Naive thymus-derived CD8-positive, alpha-beta T cell (primary cell): ENCODE measurements around the gene ABCA9. TPM values are rescaled to one million over a fixed set of nuclear protein-coding genes. Genes with fewer than 3 reads are reported as not detected.

Experiments
- ATAC-seq, 2 donors: fragments of 150-1000 bp; cut with Tn5 transposase in 1 of 2; sonication (Bioruptor Pico), chemical (Tn5 transposase) in 1 of 2; 1 replicate in 1 of 2; 2 replicates in 1 of 2; pipeline ENCODE4 v1.10.0; 2021; ENCODE audit warnings: mild to moderate bottlenecking in 2 of 2, moderate library complexity in 2 of 2
- POLR2A ChIA-PET: fragments of 350-600 bp; sonication (Branson Sonifier 250); formaldehyde crosslinking; loops from one replicate; lab custom pipeline; 2021; ENCODE audit warnings: antibody characterized with exemption; lab: Charles Lee
- DNase-seq, 10 donors: peaks; one replicate each; pipeline versions ENCODE4 v3.0.0 to v3.0.0-alpha.2; 2020 to 2022
- H3K27ac Mint-ChIP-seq, 10 donors: one replicate each; pipeline ENCODE4 v1.8.0; 2020 to 2022; ENCODE audit warnings: mild to moderate bottlenecking in 10 of 10, mixed read lengths in 10 of 10, moderate library complexity in 4 of 10, inconsistent platforms in 1 of 10
- H3K27me3 Mint-ChIP-seq, 5 donors: one replicate each; pipeline ENCODE4 v1.8.0; 2021 to 2022; ENCODE audit warnings: mixed read lengths in 5 of 5
- H3K36me3 Mint-ChIP-seq, 3 donors: one replicate each; pipeline ENCODE4 v1.8.0; 2020 to 2022; ENCODE audit warnings: mixed read lengths in 3 of 3, mild to moderate bottlenecking in 2 of 3, inconsistent platforms in 1 of 3
- H3K4me1 Mint-ChIP-seq, 4 donors: one replicate each; pipeline ENCODE4 v1.8.0; 2021 to 2022; ENCODE audit warnings: mixed read lengths in 4 of 4
- H3K4me3 Mint-ChIP-seq, 10 donors: one replicate each; pipeline ENCODE4 v1.8.0; 2020 to 2022; ENCODE audit warnings: mild to moderate bottlenecking in 10 of 10, mixed read lengths in 10 of 10, moderate library complexity in 6 of 10, inconsistent platforms in 1 of 10
- H3K9me3 Mint-ChIP-seq, 9 donors: one replicate each; pipeline ENCODE4 v1.8.0; 2020 to 2022; ENCODE audit warnings: mixed read lengths in 9 of 9, mild to moderate bottlenecking in 3 of 9, inconsistent platforms in 1 of 9, moderate library complexity in 1 of 9
- microRNA-seq: library from miRNA; unstranded; fragments of <30 nt; microRNA quantifications from one replicate; pipeline ENCODE4 v1.2.0, GENCODE V29; 2022; ENCODE audit warnings: borderline microRNAs expressed
- polyA plus RNA-seq, 3 donors: library from polyadenylated mRNA; unstranded; fragments of 300-500 nt; fragmentation: Illumina TruSeq; gene quantifications; one replicate each; pipeline ENCODE4 v1.2.3, GENCODE V29; 2021
- total RNA-seq, 8 experiments: library from RNA in 2 of 8; stranded (reverse) in 2 of 8; gene quantifications; one replicate each; pipeline ENCODE4 v1.2.3 and lab custom pipeline; 2021 to 2026

ABCA9 gene
- total and polyA plus RNA-seq, 5 experiments from 2014 or later = 0.08 to 0.30 TPM; not detected in 3

DNA sequence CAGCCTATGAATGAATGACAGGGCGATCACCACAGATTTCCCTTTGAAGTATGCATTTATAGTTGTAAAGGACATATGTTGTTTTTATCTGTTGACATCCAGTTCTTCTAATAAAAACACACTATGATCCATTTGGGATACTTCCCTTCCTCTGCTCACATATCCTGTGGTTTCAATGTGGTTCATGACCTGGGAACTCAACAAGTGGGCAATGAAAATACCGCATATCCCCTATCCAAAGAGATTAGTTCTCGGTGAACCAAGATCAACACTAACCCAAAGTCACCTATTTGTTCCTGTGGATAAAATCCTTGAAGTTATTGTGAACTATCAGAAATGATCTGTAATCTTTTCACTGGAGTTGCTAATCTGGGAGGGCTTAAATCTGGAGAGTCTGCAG, 121.5 kb downstream of the ABCA9 start:
- Mint-ChIP-seq H3K27ac (no peak overlapping the region), H3K27me3 (peaks cover 0 to 6% (median 0%) of the 10 kb centered on the region in 5 donors), H3K36me3 (no peaks in the 10 kb centered on the region), H3K4me1 (no peaks in the 10 kb centered on the region), H3K4me3 (no peak overlapping the region), H3K9me3 (no peaks in the 10 kb centered on the region)
- DNase-seq (no peak), ATAC-seq (no peak)
- POLR2A ChIA-PET = no interaction called here

DNA sequence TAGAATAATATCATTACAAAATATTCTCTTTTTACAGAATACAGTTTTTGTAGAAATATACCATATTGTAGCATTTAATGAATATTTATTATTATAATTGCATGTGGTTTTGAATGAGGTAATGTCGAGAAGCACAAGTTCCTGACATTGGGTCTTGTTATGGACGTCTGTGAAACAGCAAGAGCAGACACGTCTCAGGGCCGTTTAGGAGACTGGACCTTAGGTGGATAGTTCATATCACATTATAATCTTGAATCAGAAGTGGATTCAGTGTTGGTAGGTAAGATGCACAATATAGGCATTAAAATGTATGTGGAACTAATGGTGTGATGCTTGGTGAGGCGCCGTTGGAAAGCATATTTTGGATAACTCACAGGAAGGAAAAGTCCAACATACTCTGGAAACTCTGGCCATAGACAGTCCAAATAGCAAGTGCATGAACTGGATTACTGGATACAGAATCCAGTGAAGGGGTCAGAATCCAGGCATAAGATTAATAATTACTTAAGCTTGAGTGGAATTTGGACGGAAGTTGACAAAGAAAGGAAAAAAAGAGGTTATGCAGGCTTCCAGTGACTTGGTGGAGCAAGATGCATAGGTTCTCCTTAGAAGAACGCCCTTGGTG, 122.7 kb downstream of the ABCA9 start:
- ATAC-seq (no peak), DNase-seq (no peak)
- no peak overlapping the region for H3K4me3 Mint-ChIP-seq
- no peak overlapping the region for H3K27ac Mint-ChIP-seq
- POLR2A ChIA-PET = no interaction called here
- no peaks in the 10 kb centered on the region for H3K36me3 Mint-ChIP-seq
- H3K9me3 Mint-ChIP-seq = no peaks in the 10 kb centered on the region
- no peaks in the 10 kb centered on the region for H3K4me1 Mint-ChIP-seq
- peaks cover 0 to 4% (median 0%) of the 10 kb centered on the region in 5 donors for H3K27me3 Mint-ChIP-seq

DNA sequence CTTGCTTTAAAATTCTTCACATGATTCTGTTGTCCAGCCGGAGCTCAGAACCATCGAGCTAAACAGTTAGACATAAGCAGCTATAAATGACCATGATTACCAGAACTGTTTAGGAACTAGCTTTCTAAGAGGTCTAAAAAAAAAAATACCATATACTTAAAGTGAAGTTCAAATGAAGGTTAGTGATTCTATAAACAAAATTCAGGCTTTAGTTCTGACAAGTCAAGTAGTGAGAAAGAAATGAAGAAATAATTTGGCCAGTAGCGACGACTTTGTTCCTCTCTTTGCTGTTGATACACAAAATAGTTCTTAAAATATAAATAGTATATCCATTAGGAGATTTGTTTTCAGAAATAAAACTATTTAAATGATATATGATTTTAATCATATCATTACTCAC, 133.2 kb downstream of the ABCA9 start:
- Mint-ChIP-seq H3K9me3 (no peaks in the 10 kb centered on the region), H3K36me3 (no peaks in the 10 kb centered on the region), H3K4me3 (no peak overlapping the region), H3K27me3 (peaks cover 0 to 13% (median 2%) of the 10 kb centered on the region in 5 donors), H3K27ac (no peak overlapping the region), H3K4me1 (no peaks in the 10 kb centered on the region)
- POLR2A ChIA-PET = no interaction called here
- DNase-seq (no peak), ATAC-seq (no peak)

DNA sequence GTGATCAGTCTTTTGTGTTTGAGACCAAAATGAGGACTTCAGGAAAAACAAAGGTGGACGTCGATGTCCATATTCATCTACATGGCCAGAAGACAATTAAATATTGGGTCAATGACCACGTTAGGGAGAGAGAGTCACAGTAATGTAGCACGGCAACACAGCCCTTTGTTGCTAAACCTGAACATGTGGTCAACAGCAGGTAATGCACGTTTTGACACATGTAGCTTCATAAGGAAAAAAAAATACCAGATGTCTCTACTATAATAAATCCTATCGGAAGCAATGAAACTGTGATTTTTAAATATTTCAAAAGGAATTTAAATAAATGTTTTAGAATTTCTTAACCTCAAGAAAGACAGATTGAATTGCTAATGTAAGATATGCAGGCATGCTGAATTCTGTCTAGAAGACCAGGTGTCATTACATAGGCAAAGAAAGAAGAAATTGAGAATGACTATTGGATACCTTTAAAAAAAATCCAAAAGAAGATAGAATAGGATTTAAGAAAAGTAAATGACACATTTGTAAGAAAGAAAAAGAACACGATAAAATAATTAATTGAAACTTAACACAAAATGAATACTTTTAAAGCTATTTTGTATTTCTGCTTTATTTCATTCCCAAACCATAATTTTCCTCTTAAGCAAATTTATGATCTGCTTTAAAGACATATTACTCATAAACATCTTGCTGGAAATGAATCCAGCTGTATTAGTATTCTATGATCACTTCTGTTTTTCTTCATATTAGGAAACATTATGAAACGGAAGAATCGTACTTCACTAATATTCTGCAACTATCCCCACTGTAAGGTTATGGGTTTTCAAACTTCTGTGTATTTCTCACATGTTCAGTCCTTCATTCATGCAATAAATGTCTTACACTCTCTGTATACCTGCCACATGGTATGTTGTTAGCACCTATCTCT, 135.7 kb downstream of the ABCA9 start:
- H3K36me3 Mint-ChIP-seq = no peaks in the 10 kb centered on the region
- H3K9me3 Mint-ChIP-seq = peaks cover 0 to 4% (median under 1%) of the 10 kb centered on the region in 9 donors
- H3K27ac Mint-ChIP-seq = no peak overlapping the region
- DNase-seq (no peak), ATAC-seq (no peak)
- no peaks in the 10 kb centered on the region for H3K4me1 Mint-ChIP-seq
- no peak overlapping the region for H3K4me3 Mint-ChIP-seq
- H3K27me3 Mint-ChIP-seq = peaks cover 0 to 7% (median 1%) of the 10 kb centered on the region in 5 donors
- POLR2A ChIA-PET = no interaction called here

Small RNA genes lying within 50 kb of the gene (microRNA-seq; reads per million reads assigned to microRNA genes)
- gene MIR4524A = not detected
- not detected for gene MIR4524B

Other genes with a start within 250 kb of the ABCA9 start
- gene ABCA8, start 105.5 kb downstream of the ABCA9 start, total RNA-seq = not detected
- not detected for gene ABCA8, start 105.5 kb downstream of the ABCA9 start, polyA plus RNA-seq
- gene ABCA6, start 81.0 kb upstream of the ABCA9 start, total RNA-seq = under 1 TPM; 0.66 to 0.70 TPM
- gene ABCA6, start 81.0 kb upstream of the ABCA9 start, polyA plus RNA-seq = under 1 TPM in 1 of 3 donors, not detected in 2; 0.15 TPM
- 1 to 10 TPM; 3.2 to 5.5 TPM for gene ABCA10, start 167.9 kb upstream of the ABCA9 start, total RNA-seq
- not detected for gene ABCA10, start 167.9 kb upstream of the ABCA9 start, polyA plus RNA-seq